ENCODE measurements around the gene GLUL. TPM values are rescaled to one million over a fixed set of nuclear protein-coding genes. Genes with fewer than 3 reads are reported as not detected.

The GLUL gene
- total RNA-seq, 2 experiments from 2014 or later, result 50.6 to 52.8 TPM

DNA sequence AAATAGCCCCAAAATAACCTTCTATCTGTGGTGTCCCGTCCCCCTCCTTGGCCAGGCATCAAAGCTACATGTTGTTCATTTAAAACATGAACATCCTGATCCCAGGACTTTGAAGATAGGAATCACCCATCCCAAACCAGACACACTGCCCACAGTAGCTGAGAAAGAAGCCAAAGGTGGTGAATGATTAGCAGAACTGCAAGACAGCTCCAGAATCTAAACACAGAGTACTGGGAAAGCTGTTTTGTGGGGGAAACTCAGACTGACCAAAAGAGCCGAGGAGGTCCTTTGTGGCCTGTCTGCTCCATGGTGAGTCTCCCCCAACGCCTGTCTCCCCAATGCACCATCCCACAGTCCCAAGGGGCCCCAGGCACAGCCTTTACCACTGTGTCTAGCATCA, 16.1 kb upstream of the GLUL start:
- no peak for DNase-seq
- no peak overlapping the region for H3K4me3 Mint-ChIP-seq
- no peak overlapping the region for H3K27ac Mint-ChIP-seq
- intact Hi-C loops (cut with micrococcal nuclease), result no loop called here
- H3K27me3 Mint-ChIP-seq, result peaks cover 8% of the 10 kb centered on the region
- no peak for ATAC-seq
- no peaks in the 10 kb centered on the region for H3K9me3 Mint-ChIP-seq
- ChIA-PET CTCF (interaction anchor here (4.5 kb wide), 1 partner anchor 10 kb away, joined by 30 read pairs; no protein-coding TSS in a partner anchor), POLR2A (no interaction called here)
- no peaks in the 10 kb centered on the region for H3K36me3 Mint-ChIP-seq (ENCODE audit: low read depth)
- no peaks in the 10 kb centered on the region for H3K4me1 Mint-ChIP-seq (ENCODE audit: low read depth)
- TF ChIP-seq, protein P1, sequence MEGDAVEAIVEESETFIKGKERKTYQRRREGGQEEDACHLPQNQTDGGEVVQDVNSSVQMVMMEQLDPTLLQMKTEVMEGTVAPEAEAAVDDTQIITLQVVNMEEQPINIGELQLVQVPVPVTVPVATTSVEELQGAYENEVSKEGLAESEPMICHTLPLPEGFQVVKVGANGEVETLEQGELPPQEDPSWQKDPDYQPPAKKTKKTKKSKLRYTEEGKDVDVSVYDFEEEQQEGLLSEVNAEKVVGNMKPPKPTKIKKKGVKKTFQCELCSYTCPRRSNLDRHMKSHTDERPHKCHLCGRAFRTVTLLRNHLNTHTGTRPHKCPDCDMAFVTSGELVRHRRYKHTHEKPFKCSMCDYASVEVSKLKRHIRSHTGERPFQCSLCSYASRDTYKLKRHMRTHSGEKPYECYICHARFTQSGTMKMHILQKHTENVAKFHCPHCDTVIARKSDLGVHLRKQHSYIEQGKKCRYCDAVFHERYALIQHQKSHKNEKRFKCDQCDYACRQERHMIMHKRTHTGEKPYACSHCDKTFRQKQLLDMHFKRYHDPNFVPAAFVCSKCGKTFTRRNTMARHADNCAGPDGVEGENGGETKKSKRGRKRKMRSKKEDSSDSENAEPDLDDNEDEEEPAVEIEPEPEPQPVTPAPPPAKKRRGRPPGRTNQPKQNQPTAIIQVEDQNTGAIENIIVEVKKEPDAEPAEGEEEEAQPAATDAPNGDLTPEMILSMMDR (IDR thresholded peaks at IDR 0.05), result no peak

DNA sequence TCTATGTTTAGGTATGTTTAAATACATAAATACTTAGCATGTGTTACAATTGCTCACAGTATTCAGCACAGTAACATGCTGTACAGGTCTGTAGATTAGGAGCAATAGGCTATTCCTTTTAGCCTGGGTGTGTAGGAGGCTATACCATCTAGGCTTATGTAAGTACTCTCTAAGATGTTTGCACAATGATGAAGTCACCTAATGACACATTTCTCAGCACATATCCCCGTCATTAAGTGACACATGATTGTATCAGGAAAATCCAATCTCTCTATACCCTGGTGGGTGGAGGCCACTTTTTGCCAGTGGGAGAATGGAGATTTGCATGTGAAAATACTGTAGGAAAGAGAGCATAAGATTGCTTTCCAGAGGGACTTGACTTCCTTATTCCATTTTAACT, 14.4 kb upstream of the GLUL start:
- TF ChIP-seq, protein P1 (IDR thresholded peaks at IDR 0.05), result no peak
- POLR2A ChIA-PET, result no interaction called here
- ATAC-seq, result no peak

DNA sequence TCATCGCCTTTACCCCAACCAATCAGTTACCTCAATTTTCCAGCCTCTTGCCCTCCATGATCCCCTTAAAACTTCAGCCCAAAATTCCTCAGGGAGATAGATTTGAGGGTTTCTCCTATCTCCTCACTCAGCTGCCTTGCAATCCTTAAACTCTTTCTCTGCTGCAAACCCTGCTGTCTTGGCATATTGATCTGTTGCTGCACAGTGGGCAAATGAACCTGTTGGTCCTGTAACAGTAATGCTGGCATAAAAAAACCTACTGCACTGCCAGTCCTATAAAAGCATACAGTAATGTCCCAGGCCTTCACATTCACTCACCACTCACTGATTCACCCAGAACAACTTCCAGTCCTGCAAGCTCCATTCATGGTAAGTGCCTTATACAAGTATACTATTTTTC, 14.0 kb upstream of the GLUL start:
- intact Hi-C loops (cut with micrococcal nuclease), result no loop called here
- Mint-ChIP-seq H3K4me3 (no peak overlapping the region), H3K4me1 (ENCODE audit: low read depth) (no peaks in the 10 kb centered on the region), H3K9me3 (no peaks in the 10 kb centered on the region), H3K27me3 (peaks cover 8% of the 10 kb centered on the region), H3K36me3 (ENCODE audit: low read depth) (no peaks in the 10 kb centered on the region), H3K27ac (no peak overlapping the region)
- no peak for DNase-seq
- ChIA-PET POLR2A (no interaction called here), CTCF (interaction anchor here (1.3 to 4.5 kb wide), 4 partner anchors 8 to 262 kb away, joined by 3 to 30 read pairs (median 6); no protein-coding TSS in a partner anchor)
- TF ChIP-seq, protein P1 (IDR thresholded peaks at IDR 0.05), result no peak
- no peak for ATAC-seq

More for the DNA sequence above, 14.4 kb upstream of the GLUL start:
- no peaks in the 10 kb centered on the region for H3K9me3 Mint-ChIP-seq
- no peak for DNase-seq
- CTCF ChIA-PET, result interaction anchor here (1.3 to 4.5 kb wide), 2 partner anchors 9 to 263 kb away, joined by 7 to 30 read pairs; no protein-coding TSS in a partner anchor
- H3K4me3 Mint-ChIP-seq, result no peak overlapping the region
- intact Hi-C loops (cut with micrococcal nuclease), result no loop called here
- H3K36me3 Mint-ChIP-seq (ENCODE audit: low read depth), result no peaks in the 10 kb centered on the region
- H3K27ac Mint-ChIP-seq, result no peak overlapping the region
- peaks cover 8% of the 10 kb centered on the region for H3K27me3 Mint-ChIP-seq
- no peaks in the 10 kb centered on the region for H3K4me1 Mint-ChIP-seq (ENCODE audit: low read depth)

GRCh38 chr1:182404781-182405180, 13.2 kb upstream of the GLUL start:
- Mint-ChIP-seq H3K27ac (no peak overlapping the region), H3K4me1 (ENCODE audit: low read depth) (no peaks in the 10 kb centered on the region), H3K9me3 (no peaks in the 10 kb centered on the region), H3K36me3 (ENCODE audit: low read depth) (no peaks in the 10 kb centered on the region), H3K27me3 (peaks cover 4% of the 10 kb centered on the region), H3K4me3 (no peak overlapping the region)
- ATAC-seq (no peak), DNase-seq (no peak)
- TF ChIP-seq, protein P1 (IDR thresholded peaks at IDR 0.05), result no peak
- intact Hi-C loops (cut with micrococcal nuclease), result no loop called here
- ChIA-PET CTCF (interaction anchor here (1.3 to 4.5 kb wide), 4 partner anchors 8 to 261 kb away, joined by 3 to 30 read pairs (median 6); no protein-coding TSS in a partner anchor), POLR2A (no interaction called here)

- CTCF ChIA-PET, result interaction anchor here (0.7 to 2.0 kb wide), 3 partner anchors 257 to 384 kb away, joined by 3 to 16 read pairs (median 7); no protein-coding TSS in a partner anchor
- Mint-ChIP-seq H3K4me1 (ENCODE audit: low read depth) (peaks cover 4% of the 10 kb centered on the region), H3K4me3 (no peak within 1 kb of the TSS), H3K9me3 (no peaks in the 10 kb centered on the region), H3K27ac (no peak within 1 kb of the TSS), H3K27me3 (peaks cover 8% of the 10 kb centered on the region), H3K36me3 (ENCODE audit: low read depth) (no peaks in the 10 kb centered on the region)
- DNase-seq (no peak), ATAC-seq (no peak)
- intact Hi-C loops (cut with micrococcal nuclease), result no loop called here
- POLR2A ChIA-PET, result no interaction called here
- TF ChIP-seq, protein P1 (IDR thresholded peaks at IDR 0.05), result no peak
Observed at GRCh38 chr1:182400567-182400966, 9.0 kb upstream of the GLUL start, which contains the start of gene TEDDM1. Gene TEDDM1 (minus strand): TSS chr1:182400667. CDS start chr1:182400485, 182 bp downstream.
